SK-N-DZ (cell line): ENCODE data around the gene PRKCH.
"Not testable (repeated sequence)": the region's sequence is repeated elsewhere in the genome, so short reads cannot be mapped to it uniquely, and the experiment has no call there.

Source experiments
- DNase-seq: peaks from one replicate; pipeline ENCODE4 v3.0.0-alpha.2; 2015; ENCODE audit warnings: low spot score

PRKCH gene

DNA sequence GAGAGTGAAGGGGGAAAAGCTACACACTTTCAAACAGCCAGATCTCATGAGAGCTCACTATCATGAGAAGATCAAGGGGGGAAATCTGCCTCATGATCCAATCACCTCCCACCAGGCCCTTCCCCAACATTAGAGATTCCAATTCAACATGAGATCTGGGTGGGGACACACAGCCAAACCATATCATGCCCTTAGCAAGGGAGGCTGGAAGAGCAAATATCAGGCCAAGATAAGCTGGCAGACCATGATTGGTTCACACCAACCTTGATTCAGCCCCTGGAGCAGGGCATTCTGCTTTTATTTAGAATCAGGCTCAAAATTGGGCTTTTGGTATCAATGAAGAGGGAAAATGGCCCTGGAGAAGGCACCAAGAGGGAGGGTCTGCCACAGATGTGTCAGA is 137.4 kb downstream of the PRKCH start:
- DNase-seq = no peak

DNA sequence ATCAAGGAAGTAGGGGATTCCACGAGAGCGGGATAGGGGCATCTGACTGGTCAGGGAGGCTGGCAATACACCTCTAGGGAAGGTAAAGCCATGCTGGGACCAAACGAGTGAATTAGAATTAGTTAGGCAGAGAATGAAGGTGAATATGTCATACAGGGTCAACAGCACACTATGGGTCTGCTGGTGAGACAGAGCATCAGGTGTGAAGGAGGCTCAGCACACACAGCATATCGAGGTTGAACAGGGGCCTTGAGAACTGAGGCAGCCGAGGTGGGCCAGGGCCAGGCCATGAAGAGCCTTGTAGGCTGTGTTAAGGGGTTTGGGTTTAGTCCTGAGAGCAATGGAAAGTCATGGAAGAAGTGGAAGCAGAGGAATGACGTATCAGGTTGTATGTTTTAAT is 137.8 kb downstream of the PRKCH start:
- no peak for DNase-seq

DNA sequence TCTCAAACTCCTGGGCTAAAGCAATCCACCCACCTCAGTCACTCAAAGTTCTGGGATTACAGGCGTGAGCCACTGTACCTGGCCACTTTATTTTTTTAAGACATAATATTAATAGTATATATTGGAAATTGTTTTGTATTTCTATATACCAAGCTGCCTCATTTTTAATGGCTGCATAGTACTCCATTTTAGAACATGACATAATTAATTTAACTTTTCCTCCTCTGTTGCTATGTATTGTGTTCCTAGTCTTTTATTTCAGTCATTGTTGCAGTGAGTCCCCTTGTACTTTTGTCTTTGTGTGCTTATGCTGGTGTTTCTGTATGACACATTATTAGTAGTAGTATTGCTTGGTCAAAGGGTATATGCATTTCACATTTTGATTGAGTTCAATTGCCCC is 138.7 kb downstream of the PRKCH start:
- DNase-seq = no peak

DNA sequence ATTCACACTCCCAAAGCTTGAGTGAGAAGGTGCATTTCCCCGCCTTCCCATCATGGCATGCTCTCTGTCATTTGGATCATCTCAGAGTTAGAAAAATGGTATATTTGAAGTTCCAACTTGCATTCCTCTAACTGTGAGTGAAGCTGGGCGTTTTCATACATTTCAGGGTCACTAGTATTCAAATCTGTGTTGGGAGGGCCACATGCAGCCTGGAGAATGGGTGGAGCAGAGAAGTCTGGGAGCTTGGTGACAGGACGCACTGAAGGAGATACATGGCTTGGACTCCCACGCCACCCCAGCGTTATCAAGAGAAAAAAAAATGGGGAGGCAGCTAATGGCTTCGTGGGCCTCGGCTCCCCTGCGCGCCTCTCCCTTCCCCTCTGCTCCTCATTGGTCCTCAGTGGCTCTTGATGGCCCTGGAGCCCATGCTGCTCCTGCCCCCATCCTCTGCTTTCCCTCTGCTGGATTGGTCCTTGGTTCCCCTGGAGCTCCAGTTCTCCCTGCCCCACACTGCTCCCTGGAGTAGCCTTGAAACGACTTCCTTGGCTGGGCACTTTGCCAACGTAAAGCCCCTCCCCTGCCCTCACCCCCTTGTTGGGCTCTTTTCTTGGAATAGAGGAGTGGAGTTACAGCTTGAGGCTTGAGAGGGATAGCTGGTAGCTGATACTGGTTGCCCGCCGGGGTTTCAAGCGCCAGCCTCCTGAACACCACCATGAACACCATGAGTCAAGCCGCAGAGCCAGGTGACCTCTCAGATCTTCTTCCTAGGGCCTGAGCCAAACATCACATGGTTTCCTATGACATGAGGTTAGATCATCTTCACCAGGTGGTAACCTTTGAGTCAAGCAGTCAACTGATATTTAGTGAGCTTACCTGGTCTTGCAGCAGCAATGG is 139.6 kb downstream of the PRKCH start:
- no peak for DNase-seq

DNA sequence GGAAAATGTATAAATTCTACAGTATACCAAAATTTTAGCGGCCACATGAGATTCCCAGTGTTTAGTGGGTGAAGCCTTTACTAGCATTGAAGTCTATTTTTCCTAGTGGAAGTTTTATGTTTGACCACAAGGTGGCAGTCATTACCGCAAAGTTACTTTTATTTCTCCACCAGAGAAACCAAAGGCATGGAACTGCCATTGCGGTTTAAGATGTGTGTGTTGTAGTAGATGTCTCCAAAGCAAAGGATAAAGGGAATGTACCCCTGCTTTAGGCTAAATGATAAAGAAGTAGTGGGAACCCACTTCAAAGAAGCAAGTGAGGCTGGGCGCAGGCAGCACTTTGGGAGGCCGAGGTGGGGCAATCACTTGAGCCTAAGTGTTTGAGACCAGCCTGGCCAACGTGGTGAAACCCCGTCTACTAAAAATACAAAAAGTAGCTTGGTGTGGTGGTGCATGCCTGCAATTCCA is 140.5 kb downstream of the PRKCH start:
- peak; percentile 70 for DNase-seq

DNA sequence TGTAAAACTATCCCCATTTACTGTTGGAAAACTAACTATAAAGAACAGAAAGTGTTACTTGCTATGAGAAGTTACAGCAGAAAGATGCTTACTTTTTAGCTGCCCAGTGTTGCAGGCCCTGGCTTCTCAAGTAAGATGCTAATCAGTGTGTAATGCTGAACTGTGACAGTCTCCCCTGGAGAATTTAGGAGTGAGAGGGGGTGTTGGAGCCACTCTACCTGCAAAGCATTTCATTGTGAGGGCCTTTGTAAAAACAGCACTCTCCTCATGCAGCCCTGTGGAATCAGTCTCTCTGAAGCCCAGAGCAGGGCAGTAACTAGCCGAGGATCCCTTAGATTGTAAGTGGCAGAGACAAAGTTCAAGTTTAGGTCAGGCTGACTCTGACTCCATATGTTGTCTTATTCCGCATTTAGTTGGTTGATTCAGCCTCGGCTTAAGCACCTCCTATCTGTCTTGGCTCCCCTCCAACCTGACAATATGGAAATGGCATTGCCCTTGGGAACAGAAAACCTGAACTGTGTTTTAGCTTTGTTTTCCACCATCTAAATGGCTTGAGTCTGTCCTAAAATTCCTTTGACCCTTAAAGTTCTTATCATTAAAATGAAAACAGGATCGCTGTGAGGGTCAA is 141.3 kb downstream of the PRKCH start:
- DNase-seq = peak; percentile 53

DNA sequence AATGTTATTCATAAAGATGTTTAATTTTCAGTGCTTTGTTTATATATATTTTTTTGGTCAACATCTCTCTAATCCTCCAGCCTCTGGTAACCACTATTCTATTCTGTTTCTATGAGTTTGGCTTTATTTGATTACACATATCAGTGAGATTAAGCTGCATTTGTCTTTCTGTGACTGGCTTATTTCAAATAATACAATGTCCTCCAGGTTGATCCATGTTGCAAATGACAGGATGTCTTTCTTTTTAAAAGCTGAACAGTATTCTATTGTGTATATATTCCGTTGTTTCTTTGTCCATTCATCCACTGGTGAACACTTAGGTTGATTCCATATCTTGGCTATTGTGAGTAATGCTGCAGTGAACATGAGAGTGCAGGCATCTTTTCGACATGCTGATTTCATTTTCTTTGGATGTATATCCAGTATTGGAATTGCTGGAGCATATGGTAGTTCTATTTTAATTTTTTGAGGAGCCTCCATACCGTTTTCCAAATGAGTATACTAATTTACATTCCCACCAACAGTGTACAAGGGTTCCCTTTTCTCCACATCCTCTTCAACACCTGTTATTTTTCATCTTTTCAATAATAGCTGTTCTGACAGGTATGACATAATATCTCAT is 142.4 kb downstream of the PRKCH start:
- DNase-seq = no peak

DNA sequence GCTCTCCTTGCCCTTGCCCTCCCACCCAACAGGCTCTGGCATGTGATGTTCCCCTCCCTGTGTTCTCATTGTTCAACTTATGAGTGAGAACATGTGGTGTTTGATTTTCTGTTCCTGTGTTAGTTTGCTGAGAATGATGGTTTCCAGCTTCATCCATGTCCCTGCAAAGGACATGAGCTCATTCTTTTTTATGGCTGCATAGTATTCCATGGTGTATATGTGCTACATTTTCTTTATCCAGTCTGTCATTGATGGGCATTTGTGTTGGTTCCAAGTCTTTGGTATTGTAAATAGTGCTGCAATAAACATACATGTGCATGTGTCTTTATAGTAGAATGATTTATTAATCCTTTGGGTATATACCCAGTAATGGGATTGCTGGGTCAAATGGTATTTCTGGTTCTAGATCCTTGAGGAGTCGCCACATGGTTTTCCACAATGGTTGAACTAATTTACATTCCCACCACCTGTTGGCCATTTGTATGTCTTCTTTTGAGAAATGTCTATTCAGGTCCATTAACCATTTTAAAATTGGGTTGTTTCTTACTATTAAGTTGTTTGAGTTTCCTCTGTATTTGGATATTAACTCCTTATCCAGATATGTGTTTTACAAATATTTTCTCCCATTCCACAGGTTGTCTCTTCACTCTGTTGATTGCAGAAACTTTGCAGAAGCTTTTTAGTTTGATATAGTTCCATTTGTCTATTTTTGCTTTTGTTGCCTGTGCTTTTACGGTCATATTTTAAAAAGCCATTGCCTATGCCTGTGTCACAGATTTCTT is 143.4 kb downstream of the PRKCH start:
- not testable (repeated sequence) for DNase-seq

DNA sequence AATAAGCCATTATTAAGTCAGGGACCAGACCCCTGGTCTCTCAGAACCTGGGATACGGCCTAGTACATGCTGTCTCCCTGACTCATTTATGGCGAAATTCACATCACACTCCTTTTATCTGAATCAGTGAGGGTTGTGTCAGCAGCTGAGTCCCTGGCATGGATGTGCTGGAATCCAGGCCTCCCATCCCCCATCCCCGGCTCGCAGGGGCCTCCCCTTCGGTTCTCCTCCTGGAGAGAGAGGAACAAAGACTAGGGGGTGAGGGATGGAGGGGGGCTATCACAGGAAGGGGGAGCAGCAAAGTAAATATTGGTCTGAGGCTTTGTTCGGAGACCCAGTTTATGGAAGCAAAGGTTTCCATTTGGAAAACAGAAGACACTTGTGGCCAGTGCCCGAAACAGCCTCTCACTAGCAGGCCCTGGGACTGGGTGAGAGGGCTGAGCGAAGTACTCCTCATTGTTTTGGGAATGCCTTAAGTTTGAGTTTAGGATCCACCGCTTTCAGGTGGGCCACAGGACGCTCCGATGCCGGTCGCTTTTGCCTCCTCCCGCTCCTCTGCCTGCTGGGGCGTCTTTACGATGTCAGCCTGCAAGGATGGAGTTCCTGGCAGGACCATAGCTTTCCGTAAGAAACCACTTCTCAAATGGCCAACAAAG is 145.0 kb downstream of the PRKCH start:
- no peak for DNase-seq

DNA sequence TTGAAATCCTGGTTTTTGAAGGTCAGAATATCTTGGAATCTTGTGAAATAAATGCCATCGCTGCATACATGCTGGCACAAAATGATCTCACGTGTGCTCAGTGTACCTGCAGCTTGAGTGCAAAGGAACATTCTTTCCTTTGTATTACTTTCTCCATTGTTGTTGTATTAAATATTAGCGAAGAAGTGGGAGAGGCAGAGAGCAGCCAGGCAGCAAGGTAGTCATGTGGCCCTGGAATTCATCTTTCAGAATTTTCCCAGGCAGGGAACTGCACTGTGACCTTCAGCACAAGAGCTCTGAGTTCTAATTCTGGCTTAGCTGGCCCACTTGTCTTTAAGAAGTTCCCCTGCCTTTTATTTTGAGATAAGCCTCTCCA is 145.5 kb downstream of the PRKCH start:
- DNase-seq = no peak

DNA sequence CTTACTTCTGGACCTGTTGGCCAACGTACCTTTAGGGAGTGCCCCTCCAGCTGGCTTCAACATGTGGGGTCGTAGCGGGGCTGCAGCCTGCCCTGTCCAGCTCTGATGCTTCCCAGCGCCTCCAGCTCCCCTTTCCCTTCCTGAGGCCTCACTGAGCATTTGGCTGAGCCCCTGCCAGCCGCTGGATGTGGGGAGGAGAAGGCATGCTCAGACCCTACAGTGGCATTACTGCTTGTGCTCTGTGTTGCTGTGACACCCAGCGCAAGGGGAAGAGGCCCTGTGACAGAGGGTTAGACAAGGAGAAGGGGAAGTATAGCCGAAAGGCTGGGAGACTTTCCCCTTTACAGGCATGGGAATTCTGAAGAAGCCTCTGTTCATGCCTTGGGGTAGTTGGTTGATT is 145.9 kb downstream of the PRKCH start:
- DNase-seq = no peak

DNA sequence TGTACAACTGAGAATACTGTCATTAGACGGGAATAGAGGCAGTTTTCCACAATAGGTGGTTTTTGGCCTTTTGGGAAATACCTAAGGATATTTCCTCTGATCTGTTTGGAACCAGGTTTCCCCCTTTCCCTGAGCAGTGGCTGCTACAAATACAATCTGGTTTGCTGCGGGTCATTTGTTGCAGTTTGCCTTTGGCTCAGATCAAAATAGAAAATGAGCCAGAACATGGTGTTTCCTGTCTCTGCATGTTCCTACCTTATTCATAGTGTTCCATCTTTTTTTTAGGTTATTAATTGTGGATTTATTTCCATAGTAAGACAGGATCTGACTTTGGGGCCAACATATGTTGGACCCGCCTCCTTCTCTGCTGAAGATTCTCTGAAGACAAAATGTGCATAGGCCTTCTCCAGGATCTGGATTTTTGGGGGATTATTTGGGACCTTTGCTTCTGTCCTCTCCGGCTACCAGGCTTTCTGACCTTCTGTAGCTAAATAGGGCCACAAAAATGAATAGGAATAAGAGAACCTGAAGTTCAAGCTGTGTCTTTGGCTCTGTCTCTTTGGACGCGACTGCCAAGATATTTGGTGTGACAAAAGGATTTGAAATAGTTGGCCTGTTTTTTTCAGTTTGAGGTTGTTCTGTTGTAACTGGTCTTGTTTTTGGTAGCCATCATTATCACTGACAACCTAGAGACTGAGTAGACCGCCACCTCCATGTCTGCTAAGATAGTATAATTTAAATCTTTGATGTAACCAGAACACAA is 146.9 kb downstream of the PRKCH start:
- DNase-seq = no peak

DNA sequence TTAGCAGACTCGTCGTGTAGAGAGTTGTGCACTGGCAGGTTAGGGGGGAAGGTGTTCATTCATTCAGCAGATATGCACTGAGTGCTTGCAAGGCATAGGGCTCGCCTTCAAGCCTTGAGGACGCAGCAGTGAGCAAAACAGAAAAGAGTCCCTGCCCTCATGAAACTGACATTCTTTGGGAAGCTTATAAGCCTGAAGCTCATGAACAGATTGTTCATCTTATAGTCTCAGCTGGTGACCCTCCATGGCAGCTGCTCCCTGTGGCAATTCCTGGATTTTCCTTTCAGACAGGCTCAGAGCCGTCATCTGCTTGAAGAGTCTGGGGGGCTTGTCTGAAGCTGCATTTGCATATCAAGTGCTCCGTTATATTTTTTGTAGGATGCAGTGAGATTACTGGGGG is 148.4 kb downstream of the PRKCH start:
- DNase-seq = no peak

DNA sequence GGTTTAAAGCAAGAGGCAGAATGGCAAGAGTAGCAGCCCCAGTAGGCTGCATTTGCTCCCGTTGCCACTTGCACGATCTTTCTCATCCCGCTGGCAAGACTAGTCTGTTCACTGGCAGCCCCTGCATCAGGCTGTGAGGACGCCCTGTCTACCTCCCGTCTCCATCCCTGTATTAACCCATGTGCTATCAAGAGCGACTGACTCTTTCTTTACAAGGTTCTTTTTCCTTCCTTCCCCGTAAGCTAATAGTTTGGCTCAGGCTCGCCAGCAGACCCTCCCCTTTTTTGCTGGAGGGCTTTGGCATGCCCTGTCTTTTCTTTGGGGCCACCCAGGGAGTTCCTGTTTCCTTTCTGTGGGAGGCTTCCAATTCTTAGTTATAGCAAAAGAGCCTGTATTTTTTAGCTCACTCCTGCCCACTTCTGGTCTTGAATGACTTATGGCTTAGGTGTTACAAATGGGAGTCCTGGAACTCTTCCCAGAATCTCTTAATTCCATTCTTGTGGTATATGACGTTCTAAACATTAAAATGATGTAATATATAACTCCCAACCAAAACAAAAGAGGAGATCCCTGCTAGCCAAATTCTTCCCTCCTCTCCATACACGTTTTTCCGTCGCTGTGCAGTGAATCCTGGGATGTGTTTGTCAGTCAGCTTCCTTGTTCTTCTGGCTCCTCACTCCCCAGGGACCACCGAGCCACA is 149.0 kb downstream of the PRKCH start:
- DNase-seq = peak; percentile 58

DNA sequence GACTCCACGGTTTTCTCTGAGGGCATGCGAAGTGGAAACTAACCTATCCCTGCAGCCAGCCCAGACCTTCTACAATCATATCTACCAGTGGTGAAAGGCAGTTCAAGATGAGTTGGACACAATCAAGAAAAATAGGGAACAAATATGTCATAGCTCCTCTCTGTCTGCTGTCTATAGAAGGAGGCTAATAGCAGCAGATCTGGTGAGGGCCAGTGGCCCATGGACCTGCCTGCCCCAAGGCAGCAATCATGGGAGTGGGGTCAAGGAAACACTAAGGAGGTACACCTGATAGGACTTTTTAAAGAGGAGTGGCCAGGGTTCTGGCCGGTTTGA is 149.5 kb downstream of the PRKCH start:
- DNase-seq = no peak

DNA sequence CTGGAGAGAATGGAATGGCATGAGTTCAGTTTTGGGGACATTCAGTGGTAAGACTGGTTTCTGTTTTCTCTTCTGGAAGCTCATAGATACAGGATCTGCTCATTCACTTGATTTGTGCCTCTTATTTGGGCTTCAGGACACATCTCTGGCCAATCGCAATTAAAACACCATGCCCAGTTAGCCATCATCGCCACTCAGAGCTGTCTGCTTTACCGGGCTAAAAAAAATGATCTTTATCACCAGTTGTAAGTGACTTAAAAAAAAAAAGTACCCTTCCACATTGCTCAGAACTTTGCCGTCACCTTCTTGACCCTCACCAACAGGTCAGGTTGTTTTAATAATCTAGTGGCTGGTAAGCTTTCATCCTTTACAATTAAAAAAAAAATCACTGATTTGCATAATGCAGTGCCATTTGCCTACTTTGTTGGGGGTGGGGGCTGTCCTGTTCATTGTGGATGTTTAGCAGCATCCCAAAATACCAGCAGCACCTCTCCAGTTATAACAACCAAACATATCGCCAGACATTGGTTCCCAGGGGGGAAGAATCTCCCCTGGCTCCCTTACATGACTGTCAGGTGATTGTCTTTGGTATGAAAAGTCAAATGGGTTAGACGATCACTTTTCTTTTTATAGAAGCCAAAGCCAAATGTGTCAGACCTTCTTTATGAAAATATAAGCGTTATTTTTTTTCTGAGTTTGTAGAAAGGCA is 150.1 kb downstream of the PRKCH start:
- no peak for DNase-seq

DNA sequence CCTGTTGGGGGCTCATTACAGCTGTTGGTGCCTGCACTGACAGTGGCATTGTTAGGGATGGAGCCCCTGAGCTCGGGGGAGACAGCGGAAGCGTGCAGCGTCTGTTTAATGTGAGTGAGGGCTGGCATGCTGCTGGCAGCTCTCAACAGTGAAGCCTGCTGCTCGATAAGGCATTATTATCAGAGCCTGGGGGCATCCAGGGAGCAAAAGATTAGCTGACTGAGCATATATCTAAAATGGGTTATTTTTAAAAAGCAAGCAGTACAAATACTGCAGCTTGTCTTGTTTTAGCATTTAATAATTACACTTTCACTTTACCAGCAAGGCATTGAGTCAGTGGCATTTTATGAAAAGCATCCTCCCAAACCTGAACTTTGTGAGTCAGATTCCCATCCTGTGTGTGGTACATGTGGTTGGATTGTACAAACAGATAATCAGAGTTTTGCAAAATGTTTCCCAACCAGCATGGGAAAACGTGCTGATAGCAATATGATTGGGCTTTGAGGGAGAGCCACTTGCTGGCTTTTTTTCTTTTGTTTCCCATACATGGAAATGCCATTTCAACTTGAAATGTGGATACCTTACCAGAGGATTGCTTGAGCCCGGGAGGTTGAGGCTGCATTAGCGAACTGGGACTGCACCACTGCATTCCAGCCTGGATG is 150.8 kb downstream of the PRKCH start:
- peak; percentile 46 for DNase-seq

DNA sequence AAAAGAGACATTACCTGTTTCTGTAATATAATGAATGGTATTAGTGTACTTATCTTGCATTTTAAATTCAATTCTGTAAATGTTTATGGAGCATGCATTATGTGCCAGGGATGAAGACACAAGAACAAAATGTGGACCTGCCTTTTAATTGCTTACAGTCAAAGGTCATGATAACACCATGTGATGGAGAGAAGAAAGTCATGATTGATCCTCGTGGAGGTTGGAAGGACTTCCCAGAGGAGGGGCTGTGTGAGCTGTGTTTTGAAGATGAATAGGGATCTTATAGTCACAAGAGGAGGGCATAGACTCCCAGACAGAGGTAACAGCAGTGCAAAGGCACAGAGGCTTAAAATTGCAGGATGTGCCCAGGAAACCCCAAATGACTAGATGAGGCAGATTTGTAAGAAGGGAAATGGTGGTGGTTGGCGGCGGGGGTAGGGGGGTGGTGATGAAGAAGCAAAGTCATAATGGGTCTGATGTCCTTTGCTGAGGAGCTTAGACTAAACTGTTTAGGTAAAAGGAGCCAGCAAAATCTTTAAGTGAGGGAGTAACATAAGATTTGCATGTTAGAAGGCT is 151.5 kb downstream of the PRKCH start:
- DNase-seq = no peak

DNA sequence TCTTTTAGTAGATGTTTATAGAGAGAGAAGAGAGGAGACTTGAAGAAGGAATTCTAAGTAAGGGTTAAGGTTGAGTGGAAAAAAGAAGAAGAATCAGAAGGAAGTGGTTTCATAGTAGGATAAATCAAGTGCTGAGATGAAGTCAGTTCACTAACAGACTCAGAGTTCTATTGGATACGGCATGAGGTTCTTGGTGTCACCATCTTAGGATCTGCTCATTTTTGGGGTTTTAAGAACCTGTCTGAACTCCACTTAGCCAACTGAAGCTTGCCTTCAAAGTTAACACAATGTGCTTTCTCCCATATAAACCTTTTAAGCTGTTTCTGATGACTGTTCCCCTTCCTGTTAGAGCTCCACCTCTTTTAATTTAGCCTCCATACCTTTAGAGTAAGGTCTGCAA is 152.6 kb downstream of the PRKCH start:
- no peak for DNase-seq
